ENCODE measurements around the gene PIP5K1B.

- TF ChIP-seq CTCF (optimal IDR thresholded peaks at IDR 0.05 in 1 of 3, IDR thresholded peaks at IDR 0.05 in 1 of 3, conservative IDR thresholded peaks at IDR 0.05 in 1 of 3; ENCODE audit: extremely low read depth in 1 of 3, insufficient read depth in 2 of 3, low read length in 3 of 3): no peak
- TF ChIP-seq EZH2 (IDR thresholded peaks at IDR 0.05; ENCODE audit: low read length): no peak
Measured at GRCh38 chr9:68720656-68721313, 15.7 kb downstream of the PIP5K1B start.
